IPS-18c (cell line): ENCODE measurements around the gene INHBA.
A peak's percentile ranks its signal among the peaks of the same experiment; 100 is the strongest.

Source experiments
- H3K4me3 ChIP-seq: 2 replicates; pipeline ENCODE4 v1.7.0; 2013; ENCODE audit warnings: low read depth, mild to moderate bottlenecking, low read length, moderate library complexity; ENCODE audit not compliant: insufficient read depth
- H3K9me3 ChIP-seq: one replicate; pipeline ENCODE4 v1.6.1; 2013; ENCODE audit warnings: mild to moderate bottlenecking, low read length, moderate library complexity; ENCODE audit not compliant: control insufficient read depth, insufficient read depth

The INHBA gene

DNA sequence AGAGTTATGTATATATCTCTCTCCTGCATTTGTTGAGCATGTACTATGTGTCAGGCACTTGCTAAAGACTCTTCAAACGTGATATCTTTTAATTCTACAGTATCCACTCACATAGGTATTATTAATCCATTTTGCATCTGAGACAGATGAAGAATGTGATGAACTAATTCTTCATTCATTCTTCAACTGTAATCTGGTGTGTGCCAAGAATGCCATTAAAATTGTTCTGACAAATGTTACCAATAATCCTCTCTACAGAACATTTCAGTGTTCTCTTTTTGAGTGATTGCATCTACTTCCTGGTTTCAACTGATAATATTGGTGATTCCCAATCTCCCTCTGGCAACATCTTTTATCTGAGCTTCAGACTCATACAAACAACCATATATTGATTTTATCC is 18.0 kb upstream of the INHBA start:
- H3K9me3 ChIP-seq = no peaks in the 10 kb centered on the region

GRCh38 chr7:41720046-41720445 is 17.2 kb upstream of the INHBA start:
- H3K9me3 ChIP-seq = no peaks in the 10 kb centered on the region
- no peak overlapping the region for H3K4me3 ChIP-seq

More for the DNA sequence above, 18.0 kb upstream of the INHBA start:
- no peak overlapping the region for H3K4me3 ChIP-seq

DNA sequence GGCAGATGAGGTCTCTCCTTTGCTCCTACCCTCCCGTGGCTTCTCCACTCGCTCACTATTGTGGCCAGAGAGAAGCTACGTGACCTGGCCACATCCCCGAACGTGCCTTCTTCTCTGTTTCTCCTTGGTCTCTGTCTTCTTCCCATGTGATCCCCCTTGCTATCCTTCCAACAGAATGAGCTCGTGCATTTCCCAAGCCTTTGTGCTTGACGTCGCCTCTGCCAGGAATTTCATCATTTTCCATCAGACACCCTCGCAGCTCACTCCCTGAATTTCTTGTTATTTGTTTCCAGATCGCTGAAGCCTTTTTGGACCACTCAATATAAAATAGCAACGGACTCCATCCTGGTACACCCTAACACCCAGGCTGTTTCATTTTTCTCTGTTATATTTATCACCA is 13.8 kb upstream of the INHBA start:
- H3K4me3 ChIP-seq = no peak overlapping the region
- no peaks in the 10 kb centered on the region for H3K9me3 ChIP-seq

DNA sequence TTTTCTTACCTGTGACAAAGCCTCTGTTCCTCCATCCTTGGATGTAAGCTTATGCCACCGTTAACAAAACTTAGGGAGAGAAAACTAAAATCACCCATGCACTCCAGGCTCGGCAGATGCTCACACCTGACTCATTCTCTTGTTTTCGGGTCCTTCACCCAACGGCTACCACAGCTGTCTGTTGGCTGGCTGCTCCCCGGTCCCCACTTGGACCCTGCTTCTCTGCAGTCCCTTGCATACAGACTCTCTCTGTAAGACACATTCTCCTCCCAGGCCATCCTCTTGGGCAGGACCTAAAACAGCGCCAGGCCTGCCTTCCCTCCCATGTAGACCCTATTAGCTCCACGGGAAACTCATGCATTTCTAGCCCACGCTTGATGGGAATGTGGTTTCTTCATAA is 12.1 kb upstream of the INHBA start:
- no peak overlapping the region for H3K4me3 ChIP-seq
- H3K9me3 ChIP-seq = no peaks in the 10 kb centered on the region

GRCh38 chr7:41711283-41712064 is 8.6 kb upstream of the INHBA start:
- Histone ChIP-seq H3K9me3 (no peaks in the 10 kb centered on the region), H3K4me3 (no peak overlapping the region)

DNA sequence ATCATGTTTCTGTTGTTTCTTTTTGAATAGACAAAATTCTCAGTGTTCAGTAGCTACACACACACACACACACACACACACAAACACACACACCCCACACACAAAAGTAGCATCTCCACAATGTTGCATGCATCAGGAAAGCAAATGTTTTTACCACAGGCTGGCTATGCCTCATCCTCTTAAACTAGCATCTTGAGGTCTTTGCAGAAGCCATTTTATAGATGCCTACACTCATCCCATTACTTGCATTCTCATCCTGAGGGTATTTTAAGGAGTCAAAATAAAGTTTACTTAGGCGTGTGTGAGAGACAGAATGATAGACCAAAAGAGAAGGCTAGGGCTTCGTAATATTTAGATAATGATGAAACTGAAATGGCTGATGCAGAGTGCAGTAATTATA is 7.9 kb upstream of the INHBA start:
- no peaks in the 10 kb centered on the region for H3K9me3 ChIP-seq
- H3K4me3 ChIP-seq = no peak overlapping the region

DNA sequence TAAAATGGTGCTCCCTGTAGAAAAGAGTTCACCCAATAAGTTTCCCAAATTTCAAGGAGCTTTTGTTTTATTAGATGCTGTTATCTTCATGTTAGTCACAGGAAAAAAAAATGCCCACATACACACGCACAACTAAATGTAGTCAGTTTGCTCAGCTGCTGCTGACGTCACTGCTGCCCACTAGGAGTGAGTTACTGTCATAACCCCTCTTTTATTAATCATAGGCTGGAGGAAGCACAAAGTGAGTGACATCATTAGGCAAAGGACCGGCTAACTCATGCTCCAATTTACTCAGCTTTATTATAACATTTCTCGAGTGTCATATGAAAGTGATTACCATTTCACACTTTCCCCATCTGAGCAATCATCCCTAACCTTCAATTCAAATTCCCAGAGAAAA is 6.7 kb upstream of the INHBA start:
- Histone ChIP-seq H3K9me3 (no peaks in the 10 kb centered on the region), H3K4me3 (no peak overlapping the region)

DNA sequence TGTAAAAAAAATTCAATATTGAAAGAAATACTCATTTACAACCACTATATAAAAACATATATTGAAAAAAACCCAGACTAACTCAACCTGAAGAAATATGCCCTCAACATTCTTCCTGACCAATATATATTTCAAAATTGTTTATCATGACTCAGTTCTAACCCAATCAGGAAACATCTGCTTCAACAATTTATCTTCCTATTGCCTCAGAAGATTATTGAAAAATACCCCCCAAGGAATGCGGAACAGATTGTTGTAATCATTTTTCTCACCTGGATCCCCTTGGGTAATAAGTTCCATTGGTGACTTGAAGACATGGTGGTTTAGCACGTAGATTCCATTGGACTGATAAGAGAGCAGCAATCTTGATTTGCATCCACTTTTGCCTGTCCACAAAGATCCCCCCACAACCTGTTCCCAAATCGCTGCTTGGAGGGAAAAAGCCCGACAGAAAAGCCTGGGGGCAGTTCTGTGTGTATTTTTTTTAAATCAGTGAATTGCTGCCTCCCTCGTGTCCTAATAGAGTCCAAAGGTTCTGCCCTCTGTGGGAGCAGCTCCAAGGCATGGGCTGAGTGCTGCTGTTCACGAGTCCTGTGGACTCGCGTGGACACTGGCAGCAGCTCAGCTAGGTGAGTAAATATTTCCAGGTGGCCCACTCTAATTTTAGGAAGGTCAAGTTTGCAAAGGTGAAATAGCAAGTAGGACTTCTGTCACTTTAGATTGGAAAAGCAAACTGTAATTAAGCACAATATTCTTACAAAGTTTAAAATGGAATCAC is 5.9 kb upstream of the INHBA start:
- H3K4me3 ChIP-seq = no peak overlapping the region

GRCh38 chr7:41706228-41706930 is 3.5 kb upstream of the INHBA start:
- H3K4me3 ChIP-seq = 0 out of 2 replicates have a peak overlapping the region, but pooled peaks have one; percentile 50
- no peaks in the 10 kb centered on the region for H3K9me3 ChIP-seq

More for the DNA sequence above, 5.9 kb upstream of the INHBA start:
- H3K9me3 ChIP-seq = no peaks in the 10 kb centered on the region

DNA sequence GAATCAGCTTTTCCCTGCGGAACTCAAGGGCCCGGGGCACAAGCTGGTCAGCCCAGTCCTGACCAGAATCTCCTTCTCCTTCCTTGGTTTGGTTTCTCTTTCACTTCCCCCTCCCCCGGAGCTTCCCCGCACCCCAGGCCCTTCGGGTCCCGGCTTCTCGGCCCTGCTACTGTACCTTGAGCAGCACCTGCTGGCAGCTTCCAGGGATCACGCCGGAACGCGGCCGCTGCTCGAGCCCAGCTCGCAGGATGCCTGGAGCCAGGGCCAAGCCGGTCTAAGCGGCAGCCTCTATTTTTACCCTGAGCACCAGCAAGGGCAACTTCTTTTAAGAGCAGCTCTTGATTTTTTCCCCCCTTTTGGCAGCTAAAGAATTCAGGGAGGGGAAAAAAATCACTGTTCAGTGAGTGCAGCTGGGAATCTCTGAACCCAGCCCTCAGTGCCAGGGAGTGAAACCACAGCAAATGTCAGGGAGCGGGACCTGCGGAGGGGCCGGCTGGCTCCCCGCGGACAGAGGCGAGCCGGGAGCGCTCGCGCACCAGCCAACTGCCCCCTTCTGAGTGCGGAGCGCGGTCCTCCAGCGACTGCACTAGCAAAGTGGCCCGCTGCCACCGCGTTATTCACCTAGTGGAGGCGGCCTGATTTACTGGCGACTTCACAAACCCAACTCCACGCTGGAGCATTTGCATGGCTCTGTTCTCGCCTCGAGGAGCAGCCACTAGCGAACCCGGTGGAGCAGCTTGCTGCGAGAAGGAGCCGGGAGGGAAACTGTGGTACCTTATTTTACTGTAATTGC is 2.4 kb upstream of the INHBA start:
- Histone ChIP-seq H3K4me3 (peak overlapping the region; percentile 50), H3K9me3 (no peaks in the 10 kb centered on the region)

- Histone ChIP-seq H3K4me3 (peak overlapping the region; percentile 21; the same call in 1 of the 2 replicates), H3K9me3 (no peaks in the 10 kb centered on the region)
Observed at GRCh38 chr7:41701068-41701941, 1.6 kb downstream of the INHBA start.

DNA sequence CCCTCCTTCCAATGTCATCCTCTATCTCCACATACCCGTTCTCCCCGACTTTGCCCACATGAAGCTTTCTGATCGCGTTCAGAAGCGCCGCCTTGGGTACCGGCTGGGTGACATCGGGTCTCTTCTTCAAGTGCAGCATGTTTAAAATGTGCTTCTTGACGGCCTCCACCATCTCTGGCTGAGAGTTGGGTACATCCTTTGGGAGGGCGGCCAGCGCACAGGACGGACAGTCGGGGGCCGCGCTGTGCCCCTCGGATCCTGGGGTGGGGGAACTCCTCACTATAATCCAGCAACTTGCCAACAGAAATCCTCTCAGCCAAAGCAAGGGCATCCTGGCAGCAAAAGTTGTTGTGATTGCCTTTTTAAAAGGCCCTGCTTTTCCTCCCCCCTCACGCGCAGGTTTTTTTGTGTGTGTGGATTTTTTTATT is 2.8 kb downstream of the INHBA start:
- no peaks in the 10 kb centered on the region for H3K9me3 ChIP-seq
- H3K4me3 ChIP-seq = peak overlapping the region; percentile 49

- Histone ChIP-seq H3K4me3 (peak overlapping the region; percentile 49; the same call in 1 of the 2 replicates), H3K9me3 (no peaks in the 10 kb centered on the region)
Observed at GRCh38 chr7:41699516-41699915, 3.4 kb downstream of the INHBA start.

DNA sequence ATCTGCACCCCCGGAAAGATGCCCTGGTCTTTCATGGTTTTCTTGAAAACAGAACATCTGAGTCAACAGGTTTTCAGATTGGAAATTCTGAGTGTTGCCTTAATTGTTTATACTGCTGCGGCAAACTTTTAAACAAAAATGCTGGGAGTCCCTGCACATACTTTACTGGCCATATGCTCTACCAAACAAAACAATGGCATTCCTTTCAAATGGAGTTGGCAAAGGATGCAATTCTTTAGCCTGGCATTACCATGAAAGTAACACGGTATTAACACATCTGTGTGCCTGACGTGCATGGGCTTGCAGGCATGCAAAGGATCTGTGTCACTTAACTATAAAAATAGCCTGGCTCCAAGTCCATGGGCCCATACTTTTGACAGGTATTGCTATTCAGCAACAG is 4.2 kb downstream of the INHBA start:
- Histone ChIP-seq H3K4me3 (peak overlapping the region; percentile 49; the same call in 1 of the 2 replicates), H3K9me3 (no peaks in the 10 kb centered on the region)

- Histone ChIP-seq H3K4me3 (peak overlapping the region; percentile 22; the same call in 1 of the 2 replicates), H3K9me3 (no peaks in the 10 kb centered on the region)
Observed at GRCh38 chr7:41698114-41698513, 4.8 kb downstream of the INHBA start.

DNA sequence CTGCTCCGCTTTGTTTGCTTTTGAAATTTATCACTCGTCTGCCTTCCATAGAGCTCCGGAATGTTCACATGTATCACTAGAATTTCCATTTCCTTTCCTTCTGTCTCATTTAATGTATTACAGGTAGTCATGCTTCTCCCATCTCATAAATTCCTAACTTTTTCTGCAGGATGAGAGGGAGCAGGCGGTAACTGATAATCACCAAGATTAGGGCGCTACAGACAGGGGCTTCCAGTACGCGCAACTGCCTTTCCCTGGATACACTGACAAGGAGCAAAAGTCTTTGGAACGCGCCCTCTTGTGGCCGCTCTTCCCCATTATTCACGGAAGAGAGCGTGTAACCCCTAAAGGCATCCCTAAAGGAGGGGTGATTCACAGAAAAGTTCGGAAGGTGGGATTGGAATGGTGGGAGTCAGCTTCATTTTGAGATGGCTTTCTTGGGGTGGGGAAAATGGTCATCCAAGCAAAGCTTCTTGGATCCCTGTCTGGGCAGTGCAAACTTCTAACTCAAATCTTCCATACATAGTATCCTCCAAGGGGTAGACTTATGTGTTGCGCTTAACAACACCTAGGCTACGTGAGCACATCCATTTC is 6.5 kb downstream of the INHBA start:
- no peak overlapping the region for H3K4me3 ChIP-seq
- H3K9me3 ChIP-seq = no peaks in the 10 kb centered on the region
